ENCODE results near the gene MYMX. TPM values are rescaled to one million over a fixed set of nuclear protein-coding genes. Genes with fewer than 3 reads are reported as not detected.

Gene MYMX
- total RNA-seq, 2 experiments from 2014 or later = not detected

GRCh38 chr6:44267252-44267651 lies 50.5 kb downstream of the MYMX start:
- CTCF ChIA-PET = interaction anchor here (0.8 to 6.5 kb wide), 17 partner anchors 11 to 175 kb away, joined by 3 to 182 read pairs (median 8); partner anchors contain the start of genes AARS2, CDC5L, SLC35B2 and SPATS1
- no peak for ATAC-seq
- POLR2A ChIA-PET = interaction anchor here (1.2 to 17.2 kb wide), 5 partner anchors 12 to 158 kb away, joined by 3 to 486 read pairs (median 10); partner anchors contain the start of gene HSP90AB1
- H3K27ac Mint-ChIP-seq = no peak overlapping the region
- intact Hi-C loops (cut with micrococcal nuclease) = loop anchor here (5.0 kb wide), 1 partner anchor 190 kb away; no protein-coding TSS in a partner anchor
- peaks cover 22% of the 10 kb centered on the region for H3K36me3 Mint-ChIP-seq (ENCODE audit: low read depth)
- H3K4me3 Mint-ChIP-seq = no peak overlapping the region
- peaks cover 26% of the 10 kb centered on the region for H3K27me3 Mint-ChIP-seq
- peaks cover 37% of the 10 kb centered on the region for H3K4me1 Mint-ChIP-seq (ENCODE audit: low read depth)
- no peak for TF ChIP-seq CTCF (IDR thresholded peaks at IDR 0.05)
- no peaks in the 10 kb centered on the region for H3K9me3 Mint-ChIP-seq
- no peak for DNase-seq

Other genes starting within 250 kb of the MYMX start
- gene MRPL14, start 89.5 kb upstream of the MYMX start, total RNA-seq = 10 to 100 TPM; 42.8 to 44.3 TPM
- gene TMEM63B, start 89.4 kb upstream of the MYMX start, total RNA-seq = 10 to 100 TPM in 1 of 2 experiments, 1 to 10 TPM in 1; 9.1 to 12.9 TPM
- under 1 TPM; 0.11 to 0.18 TPM for gene CAPN11, start 58.1 kb upstream of the MYMX start, total RNA-seq
- gene SLC29A1, start 6.7 kb downstream of the MYMX start, total RNA-seq = 10 to 100 TPM; 56.1 to 57.4 TPM
- 1,000 to 10,000 TPM; 2,124 to 2,130 TPM for gene HSP90AB1, start 30.2 kb downstream of the MYMX start, total RNA-seq
- 10 to 100 TPM; 15.4 to 16.7 TPM for gene SLC35B2, start 40.6 kb downstream of the MYMX start, total RNA-seq
- gene NFKBIE, start 48.6 kb downstream of the MYMX start, total RNA-seq = 10 to 100 TPM; 13.3 to 17.9 TPM
- under 1 TPM in 1 of 2 experiments, not detected in 1; 0.05 TPM for gene TMEM151B, start 53.5 kb downstream of the MYMX start, total RNA-seq
- gene AARS2, start 96.4 kb downstream of the MYMX start, total RNA-seq = 10 to 100 TPM; 16.2 to 16.3 TPM
- gene SPATS1, start 125.7 kb downstream of the MYMX start, total RNA-seq = not detected
- 10 to 100 TPM; 20.4 to 21.4 TPM for gene CDC5L, start 170.8 kb downstream of the MYMX start, total RNA-seq